HCT116 (cell line): ENCODE measurements around the gene VMP1. TPM values are rescaled to one million over a fixed set of nuclear protein-coding genes. Genes with fewer than 3 reads are reported as not detected.

Experiments
- ATAC-seq: fragments of 200-7000 bp; cut with Tn5 transposase; 2 replicates; pipeline ENCODE4 v1.9.1; 2020; ENCODE audit warnings: mild to moderate bottlenecking, moderate library complexity
- BruUV-seq: library from RNA; stranded (reverse); fragments of 400-500 nt; replicated peaks from 2 replicates; lab custom pipeline; 2021; lab: Mats Ljungman, UMichigan
- CTCF ChIA-PET: fragments of 300-600 bp; sonication (Branson Sonifier 250); formaldehyde crosslinking; loops from one replicate; lab custom pipeline; 2021; ENCODE audit warnings: antibody characterized with exemption; lab: Charles Lee
- POLR2A ChIA-PET: fragments of 300-600, 350-600 bp; sonication (Branson Sonifier 250); formaldehyde crosslinking; loops from one replicate; lab custom pipeline; 2021; ENCODE audit warnings: antibody characterized with exemption; lab: Charles Lee
- RAD21 ChIA-PET, 2 experiments: fragments of 300-600 bp; sonication (Branson Sonifier 250); formaldehyde crosslinking; loops; one replicate each; lab custom pipeline; 2023; ENCODE audit warnings: low total read pairs in 2 of 2; ENCODE audit not compliant: uncharacterized antibody in 2 of 2, unreplicated experiment in 2 of 2, low non-redundant PET in 1 of 2; lab: Charles Lee
- DNase-seq: peaks from one replicate; pipeline ENCODE4 v3.0.0-alpha.2; 2010; ENCODE audit warnings: low read depth, low spot score
- H2AFZ ChIP-seq: fragments of 200-600 bp; shearing (Covaris generic), sonication (generic); 2 replicates; pipeline ENCODE4 v1.6.1; 2017; ENCODE audit warnings: low read depth, mixed run types, mixed read lengths, antibody characterized with exemption, low read length; ENCODE audit not compliant: poor library complexity, severe bottlenecking
- H3K27ac ChIP-seq: 2 replicates; pipeline ENCODE4 v1.5.1; 2012; ENCODE audit warnings: low read depth, low read length
- H3K27me3 ChIP-seq: fragments of 200-600 bp; sonication (generic); 2 replicates; pipeline ENCODE4 v1.6.1; 2016; ENCODE audit warnings: mixed run types, low read length, mixed read lengths; ENCODE audit not compliant: insufficient read depth
- H3K36me3 ChIP-seq, 2 experiments: fragments of 200-500 bp in 1 of 2; fragments of 200-600 bp in 1 of 2; sonication (Bioruptor generic) in 1 of 2; sonication (generic) in 1 of 2; 2 replicates each; pipeline versions ENCODE4 v1.5.1 to v1.6.1; 2014 to 2016; ENCODE audit warnings: low read length in 2 of 2, inconsistent platforms in 1 of 2, mixed read lengths in 1 of 2, mixed run types in 1 of 2; ENCODE audit not compliant: insufficient read depth in 2 of 2, control insufficient read depth in 1 of 2
- H3K4me1 ChIP-seq, 2 experiments: fragments of 200-600 bp in 1 of 2; sonication (generic) in 1 of 2; 2 replicates each; pipeline versions ENCODE4 v1.5.1 to v1.6.1; 2012 to 2017; ENCODE audit warnings: low read length in 2 of 2, inconsistent platforms in 1 of 2, mild to moderate bottlenecking in 1 of 2, mixed read lengths in 1 of 2, mixed run types in 1 of 2, moderate library complexity in 1 of 2; ENCODE audit not compliant: insufficient read depth in 2 of 2, control insufficient read depth in 1 of 2
- H3K4me2 ChIP-seq: fragments of 200-600 bp; sonication (generic); 2 replicates; pipeline ENCODE4 v1.6.1; 2017; ENCODE audit warnings: mixed run types, low read length, mixed read lengths
- H3K4me3 ChIP-seq, 2 experiments: fragments of 200-600 bp in 1 of 2; sonication (generic) in 1 of 2; replicated peaks in 1 of 2; 2 replicates each; pipeline ENCODE4 v1.5.1; 2011 to 2016; ENCODE audit warnings: low read length in 2 of 2, control low read depth in 1 of 2, low read depth in 1 of 2, mild to moderate bottlenecking in 1 of 2, mixed read lengths in 1 of 2, mixed run types in 1 of 2
- H3K79me2 ChIP-seq: fragments of 200-600 bp; sonication (generic); 2 replicates; pipeline ENCODE4 v1.6.1; 2017; ENCODE audit warnings: mild to moderate bottlenecking, mixed run types, low read length, moderate library complexity, mixed read lengths; ENCODE audit not compliant: insufficient read depth
- H3K9ac ChIP-seq: fragments of 200-600 bp; sonication (generic); 2 replicates; pipeline ENCODE4 v1.6.1; 2016; ENCODE audit warnings: low read length, mixed read lengths
- H3K9me2 ChIP-seq: fragments of 200-600 bp; sonication (generic), shearing (Covaris generic); 2 replicates; pipeline ENCODE4 v1.6.1; 2017; ENCODE audit warnings: mixed run types, mild to moderate bottlenecking, moderate library complexity; ENCODE audit not compliant: insufficient read depth
- H3K9me3 ChIP-seq, 2 experiments: fragments of 200-500 bp in 1 of 2; fragments of 200-600 bp in 1 of 2; sonication (Bioruptor generic) in 1 of 2; sonication (generic) in 1 of 2; 2 replicates each; pipeline ENCODE4 v1.6.1; 2014 to 2017; ENCODE audit warnings: low read length in 2 of 2, mixed read lengths in 2 of 2, inconsistent platforms in 1 of 2, low read depth in 1 of 2, mild to moderate bottlenecking in 1 of 2, mixed run types in 1 of 2, moderate library complexity in 1 of 2; ENCODE audit not compliant: control insufficient read depth in 1 of 2, insufficient read depth in 1 of 2
- H4K20me1 ChIP-seq: fragments of 200-600 bp; sonication (generic), shearing (Covaris generic); 2 replicates; pipeline ENCODE4 v1.6.1; 2017; ENCODE audit warnings: mixed run types, mild to moderate bottlenecking, moderate library complexity; ENCODE audit not compliant: insufficient read depth
- ELF1 ChIP-seq: IDR thresholded peaks from 2 replicates; pipeline ENCODE4 v1.6.1; 2012; ENCODE audit warnings: low read depth, borderline replicate concordance
- POLR2A ChIP-seq: IDR thresholded peaks from 2 replicates; pipeline ENCODE4 v1.7.0; 2011; ENCODE audit warnings: borderline replicate concordance; ENCODE audit not compliant: insufficient read depth, insufficient read length; ENCODE audit errors: extremely low read depth
- POLR2AphosphoS5 ChIP-seq: IDR thresholded peaks from 2 replicates; pipeline ENCODE4 v1.6.1; 2011; ENCODE audit warnings: mild to moderate bottlenecking, low read depth, low read length, moderate library complexity
- ZFX ChIP-seq: fragments of 450-650 bp; IDR thresholded peaks from 2 replicates; pipeline ENCODE4 v1.6.1; 2017
- intact Hi-C: fragments of 100-400 bp; cut with micrococcal nuclease; formaldehyde crosslinking; loops from 2 replicates; pipeline ENCODE4 v1.10.0; 2022
- total RNA-seq: library from RNA; stranded (reverse); gene quantifications from one replicate; pipeline ENCODE4 v1.2.1, GENCODE V29; 2021; ENCODE audit not compliant: unreplicated experiment
- TF ChIP-seq, protein P1 (sequence below): IDR thresholded peaks from 2 replicates; pipeline ENCODE4 v1.6.1; 2011; ENCODE audit warnings: mild to moderate bottlenecking, low read length, moderate library complexity; ENCODE audit not compliant: insufficient replicate concordance; ENCODE audit errors: extremely low read depth

VMP1 gene
- total RNA-seq, 1 experiment from 2014 or later, result 366 TPM

DNA sequence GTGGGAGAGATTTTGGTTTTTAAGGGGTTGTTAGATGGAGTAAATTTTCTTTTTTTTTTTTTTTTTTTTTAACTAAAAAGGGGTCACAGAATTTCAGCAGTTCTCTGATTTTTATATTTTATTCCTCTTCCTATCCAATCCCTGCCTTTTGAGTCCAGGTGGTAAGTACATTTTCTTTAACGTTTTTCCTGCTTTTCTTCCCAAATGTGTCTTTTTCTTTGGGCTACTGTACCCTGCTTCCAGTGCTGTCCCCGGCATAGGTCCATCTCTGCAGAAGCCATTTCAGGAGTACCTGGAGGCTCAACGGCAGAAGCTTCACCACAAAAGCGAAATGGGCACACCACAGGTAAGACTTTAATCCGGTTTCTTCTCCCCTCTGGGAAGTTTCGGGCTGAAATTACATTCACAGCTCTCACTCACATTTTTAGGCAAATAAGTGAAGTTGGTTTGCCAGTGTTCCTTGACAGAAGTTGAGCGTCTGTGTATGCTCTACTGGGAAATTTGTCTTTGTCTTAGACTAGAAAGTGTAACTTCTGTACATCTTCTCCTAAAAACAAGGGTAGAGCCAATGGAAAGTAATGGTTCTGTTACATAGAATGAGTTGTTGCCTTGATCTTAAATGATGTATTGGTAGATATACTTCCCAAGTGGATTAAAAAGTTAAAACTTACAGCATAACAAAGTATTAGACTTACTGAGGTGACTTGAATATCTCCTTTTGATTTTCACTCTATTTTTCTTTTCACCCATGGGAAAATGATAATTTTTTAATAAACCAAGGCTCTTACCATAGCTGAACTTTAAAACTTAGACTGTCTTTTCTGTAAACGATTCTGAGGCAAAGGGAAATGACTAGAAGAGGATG, 130.8 kb downstream of the VMP1 start:
- ATAC-seq (no peak), DNase-seq (no peak)
- Histone ChIP-seq H3K27ac (peak overlapping the region; percentile 97), H3K9me3 (no peaks in the 10 kb centered on the region), H3K27me3 (no peaks in the 10 kb centered on the region), H2AFZ (no peak overlapping the region), H3K4me3 (peak overlapping the region; percentile 74 to 78), H4K20me1 (peaks cover 12% of the 10 kb centered on the region; the same call in 1 of the 2 replicates), H3K79me2 (peaks cover 49% of the 10 kb centered on the region), H3K4me1 (peaks cover 57 to 84% of the 10 kb centered on the region in 2 experiments), H3K36me3 (peaks cover 22 to 32% of the 10 kb centered on the region in 2 experiments), H3K9ac (peak overlapping the region; percentile 92), H3K9me2 (no peaks in the 10 kb centered on the region), H3K4me2 (peak overlapping the region; percentile 84)
- RAD21 ChIA-PET, result interaction anchor here (0.5 to 1.8 kb wide), 6 partner anchors 9 to 84 kb away, joined by 4 to 6 read pairs (median 4); no protein-coding TSS in a partner anchor
- intact Hi-C loops, result no loop called here
- TSS peak; percentile 39 for BruUV-seq
- POLR2A ChIA-PET, result interaction anchor here (0.7 to 15.2 kb wide), 23 partner anchors 9 to 1443 kb away, joined by 3 to 443 read pairs (median 6); partner anchors contain the start of genes PTRH2 and VMP1
- TF ChIP-seq POLR2AphosphoS5 (peak; percentile 34), ZFX (no peak), ELF1 (no peak), POLR2A (peak; percentile 61)
- TF ChIP-seq, protein P1, sequence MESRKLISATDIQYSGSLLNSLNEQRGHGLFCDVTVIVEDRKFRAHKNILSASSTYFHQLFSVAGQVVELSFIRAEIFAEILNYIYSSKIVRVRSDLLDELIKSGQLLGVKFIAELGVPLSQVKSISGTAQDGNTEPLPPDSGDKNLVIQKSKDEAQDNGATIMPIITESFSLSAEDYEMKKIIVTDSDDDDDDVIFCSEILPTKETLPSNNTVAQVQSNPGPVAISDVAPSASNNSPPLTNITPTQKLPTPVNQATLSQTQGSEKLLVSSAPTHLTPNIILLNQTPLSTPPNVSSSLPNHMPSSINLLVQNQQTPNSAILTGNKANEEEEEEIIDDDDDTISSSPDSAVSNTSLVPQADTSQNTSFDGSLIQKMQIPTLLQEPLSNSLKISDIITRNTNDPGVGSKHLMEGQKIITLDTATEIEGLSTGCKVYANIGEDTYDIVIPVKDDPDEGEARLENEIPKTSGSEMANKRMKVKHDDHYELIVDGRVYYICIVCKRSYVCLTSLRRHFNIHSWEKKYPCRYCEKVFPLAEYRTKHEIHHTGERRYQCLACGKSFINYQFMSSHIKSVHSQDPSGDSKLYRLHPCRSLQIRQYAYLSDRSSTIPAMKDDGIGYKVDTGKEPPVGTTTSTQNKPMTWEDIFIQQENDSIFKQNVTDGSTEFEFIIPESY, result no peak
- CTCF ChIA-PET, result interaction anchor here (0.7 to 3.1 kb wide), 2 partner anchors 10 to 85 kb away, joined by 4 to 35 read pairs; no protein-coding TSS in a partner anchor
